ENCODE measurements around the gene SYMPK. TPM values are rescaled to one million over a fixed set of nuclear protein-coding genes. Genes with fewer than 3 reads are reported as not detected.

The SYMPK gene
- total and polyA plus RNA-seq, 2 donors from 2014 or later: 61.5 to 77.4 TPM

GRCh38 chr19:45823182-45823581 lies 39.8 kb downstream of the SYMPK start:
- H3K36me3 ChIP-seq (ENCODE audit: control insufficient read depth in 2 of 3, insufficient read depth in 3 of 3, low read length in 3 of 3): peaks cover 0 to 20% (median 14%) of the 10 kb centered on the region in 3 donors
- H3K4me3 ChIP-seq (ENCODE audit: low read length in 3 of 3): no peak overlapping the region
- TF ChIP-seq CTCF (IDR thresholded peaks at IDR 0.05; ENCODE audit: borderline replicate concordance, extremely low read depth, insufficient read depth): no peak
- no peaks in the 10 kb centered on the region for H3K27me3 ChIP-seq (ENCODE audit: control insufficient read depth, insufficient read depth, low read length)
- H3K27ac ChIP-seq (ENCODE audit: low read depth in 2 of 2, low read length in 2 of 2): no peak overlapping the region
- H3K4me1 ChIP-seq (ENCODE audit: control insufficient read depth in 2 of 3, insufficient read depth in 2 of 3, low read depth in 1 of 3, low read length in 3 of 3): no peaks in the 10 kb centered on the region
- no peak overlapping the region for H3K9ac ChIP-seq (ENCODE audit: low read length in 3 of 3)
- FAIRE-seq (no peak), DNase-seq (peak in 2 of 5 donors; percentile 27 to 50)
- H3K9me3 ChIP-seq (ENCODE audit: control insufficient read depth in 2 of 3, insufficient read depth in 1 of 3, low read length in 3 of 3): no peaks in the 10 kb centered on the region
- intact Hi-C loops (cut with DNase I): no loop called here

GRCh38 chr19:45822716-45823115 lies 40.2 kb downstream of the SYMPK start:
- DNase-seq (no peak), FAIRE-seq (no peak)
- Histone ChIP-seq H3K4me3 (ENCODE audit: low read length in 3 of 3) (no peak overlapping the region), H3K27me3 (ENCODE audit: control insufficient read depth, insufficient read depth, low read length) (no peaks in the 10 kb centered on the region), H3K36me3 (ENCODE audit: control insufficient read depth in 2 of 3, insufficient read depth in 3 of 3, low read length in 3 of 3) (peaks cover 0 to 16% (median 14%) of the 10 kb centered on the region in 3 donors), H3K9ac (ENCODE audit: low read length in 3 of 3) (no peak overlapping the region), H3K9me3 (ENCODE audit: control insufficient read depth in 2 of 3, insufficient read depth in 1 of 3, low read length in 3 of 3) (no peaks in the 10 kb centered on the region), H3K4me1 (ENCODE audit: control insufficient read depth in 2 of 3, insufficient read depth in 2 of 3, low read depth in 1 of 3, low read length in 3 of 3) (no peaks in the 10 kb centered on the region), H3K27ac (ENCODE audit: low read depth in 2 of 2, low read length in 2 of 2) (no peak overlapping the region)
- no peak for TF ChIP-seq CTCF (IDR thresholded peaks at IDR 0.05; ENCODE audit: borderline replicate concordance, extremely low read depth, insufficient read depth)
- intact Hi-C loops (cut with DNase I): no loop called here

- no peak for FAIRE-seq
- intact Hi-C loops (cut with DNase I): no loop called here
- H3K9ac ChIP-seq (ENCODE audit: low read length in 3 of 3): no peak overlapping the region
- DNase-seq: no peak
- no peaks in the 10 kb centered on the region for H3K4me1 ChIP-seq (ENCODE audit: control insufficient read depth in 2 of 3, insufficient read depth in 2 of 3, low read depth in 1 of 3, low read length in 3 of 3)
- no peaks in the 10 kb centered on the region for H3K27me3 ChIP-seq (ENCODE audit: control insufficient read depth, insufficient read depth, low read length)
- peaks cover 0 to 14% (median 11%) of the 10 kb centered on the region in 3 donors for H3K36me3 ChIP-seq (ENCODE audit: control insufficient read depth in 2 of 3, insufficient read depth in 3 of 3, low read length in 3 of 3)
- no peak for TF ChIP-seq CTCF (IDR thresholded peaks at IDR 0.05; ENCODE audit: borderline replicate concordance, extremely low read depth, insufficient read depth)
- H3K9me3 ChIP-seq (ENCODE audit: control insufficient read depth in 2 of 3, insufficient read depth in 1 of 3, low read length in 3 of 3): no peaks in the 10 kb centered on the region
- no peak overlapping the region for H3K27ac ChIP-seq (ENCODE audit: low read depth in 2 of 2, low read length in 2 of 2)
- no peak overlapping the region for H3K4me3 ChIP-seq (ENCODE audit: low read length in 3 of 3)
Measured at GRCh38 chr19:45821570-45821969, 41.4 kb downstream of the SYMPK start.

GRCh38 chr19:45821103-45821521 lies 41.8 kb downstream of the SYMPK start:
- H3K4me1 ChIP-seq (ENCODE audit: control insufficient read depth in 2 of 3, insufficient read depth in 2 of 3, low read depth in 1 of 3, low read length in 3 of 3): no peaks in the 10 kb centered on the region
- DNase-seq (peak in 2 of 5 donors; percentile 38 to 42), FAIRE-seq (no peak)
- H3K9ac ChIP-seq (ENCODE audit: low read length in 3 of 3): no peak overlapping the region
- no peak overlapping the region for H3K4me3 ChIP-seq (ENCODE audit: low read length in 3 of 3)
- H3K36me3 ChIP-seq (ENCODE audit: control insufficient read depth in 2 of 3, insufficient read depth in 3 of 3, low read length in 3 of 3): peaks cover 0 to 9% (median 9%) of the 10 kb centered on the region in 3 donors
- no peaks in the 10 kb centered on the region for H3K27me3 ChIP-seq (ENCODE audit: control insufficient read depth, insufficient read depth, low read length)
- intact Hi-C loops (cut with DNase I): no loop called here
- no peak overlapping the region for H3K27ac ChIP-seq (ENCODE audit: low read depth in 2 of 2, low read length in 2 of 2)
- TF ChIP-seq CTCF (IDR thresholded peaks at IDR 0.05; ENCODE audit: borderline replicate concordance, extremely low read depth, insufficient read depth): no peak
- H3K9me3 ChIP-seq (ENCODE audit: control insufficient read depth in 2 of 3, insufficient read depth in 1 of 3, low read length in 3 of 3): no peaks in the 10 kb centered on the region
